ENCODE data around the gene PLLP. TPM values are rescaled to one million over a fixed set of nuclear protein-coding genes. Genes with fewer than 3 reads are reported as not detected.

PLLP gene
- total RNA-seq, 1 donor from 2014 or later, result 5.2 TPM

- DNase-seq (ENCODE audit: low read depth in 2 of 2), result peak in 1 of 2 donors; percentile 33
Observed at GRCh38 chr16:57226701-57227621, 57.5 kb downstream of the PLLP start.

GRCh38 chr16:57225978-57226377 is 58.5 kb downstream of the PLLP start:
- DNase-seq (ENCODE audit: low read depth in 2 of 2), result no peak

GRCh38 chr16:57224651-57225335 is 59.7 kb downstream of the PLLP start:
- no peak for DNase-seq (ENCODE audit: low read depth in 2 of 2)

- no peak for DNase-seq (ENCODE audit: low read depth in 2 of 2)
Observed at GRCh38 chr16:57223057-57223456, 61.4 kb downstream of the PLLP start.

- no peak for DNase-seq (ENCODE audit: low read depth in 2 of 2)
Observed at GRCh38 chr16:57216968-57217367, 67.5 kb downstream of the PLLP start.

GRCh38 chr16:57213462-57213861 is 71.0 kb downstream of the PLLP start:
- DNase-seq (ENCODE audit: low read depth in 2 of 2), result no peak

GRCh38 chr16:57209780-57210179 is 74.7 kb downstream of the PLLP start:
- no peak for DNase-seq (ENCODE audit: low read depth in 2 of 2)

- DNase-seq (ENCODE audit: low read depth in 2 of 2), result no peak
Observed at GRCh38 chr16:57208926-57209325, 75.5 kb downstream of the PLLP start.

Other genes starting within 250 kb of the PLLP start
- 41.0 and 41.5 TPM in 2 replicates for gene CPNE2, start 192.1 kb downstream of the PLLP start, total RNA-seq
- gene PSME3IP1, start 98.6 kb downstream of the PLLP start, total RNA-seq, result 45.5 and 47.2 TPM in 2 replicates
- 31.6 and 33.7 TPM in 2 replicates for gene RSPRY1, start 98.3 kb downstream of the PLLP start, total RNA-seq
- gene ARL2BP, start 39.4 kb downstream of the PLLP start, total RNA-seq, result 40.3 and 47.9 TPM in 2 replicates
- gene CCL22, start 74.1 kb upstream of the PLLP start, total RNA-seq, result not detected in 2 replicates
- 2.0 and 2.8 TPM in 2 replicates for gene CX3CL1, start 87.8 kb upstream of the PLLP start, total RNA-seq
- not detected in 2 replicates for gene CCL17, start 120.1 kb upstream of the PLLP start, total RNA-seq
- 60.4 and 60.9 TPM in 2 replicates for gene CIAPIN1, start 162.7 kb upstream of the PLLP start, total RNA-seq
- 32.7 and 55.8 TPM in 2 replicates for gene COQ9, start 162.8 kb upstream of the PLLP start, total RNA-seq
- gene POLR2C, start 178.0 kb upstream of the PLLP start, total RNA-seq, result 95.9 and 96.0 TPM in 2 replicates
- 13.9 and 15.0 TPM in 2 replicates for gene DOK4, start 201.8 kb upstream of the PLLP start, total RNA-seq